H1 (cell line): Measurements from ENCODE around the gene ACAA1. TPM values are rescaled to one million over a fixed set of nuclear protein-coding genes. Genes with fewer than 3 reads are reported as not detected.

ENCODE experiments used
- CHD1 ChIP-seq: IDR thresholded peaks from 2 replicates; pipeline ENCODE4 v1.6.1; 2012; ENCODE audit warnings: low read depth, low read length, improper control_type of control experiment
- MAFK ChIP-seq: IDR thresholded peaks from 2 replicates; pipeline ENCODE4 v1.6.1; 2012; ENCODE audit warnings: low read depth, mild to moderate bottlenecking, improper control_type of control experiment, low read length
- SIN3A ChIP-seq, 2 experiments: IDR thresholded peaks in 1 of 2; conservative IDR thresholded peaks in 1 of 2; 2 replicates each; pipeline ENCODE4 v1.6.1; 2011 to 2012; ENCODE audit warnings: low read length in 2 of 2, improper control_type of control experiment in 1 of 2, low read depth in 1 of 2, mild to moderate bottlenecking in 1 of 2
- SP1 ChIP-seq: IDR thresholded peaks from 2 replicates; pipeline ENCODE4 v1.6.1; 2011; ENCODE audit warnings: low read depth, low read length
- SP4 ChIP-seq: IDR thresholded peaks from 2 replicates; pipeline ENCODE4 v1.6.1; 2012; ENCODE audit warnings: low read length, inconsistent platforms
- SRF ChIP-seq: IDR thresholded peaks from 2 replicates; pipeline ENCODE4 v1.6.1; 2011; ENCODE audit warnings: mild to moderate bottlenecking, low read depth, low read length, moderate library complexity
- TAF7 ChIP-seq: optimal IDR thresholded peaks from 2 replicates; pipeline ENCODE3; 2011; ENCODE audit warnings: low read depth, mild to moderate bottlenecking, inconsistent platforms, low read length, moderate library complexity, borderline replicate concordance
- polyA plus RNA-seq, 7 experiments: library from polyadenylated mRNA; depleted of rRNA in 3 of 7; stranded (reverse) in 5 of 7; unstranded in 2 of 7; fragments of >200 nt in 5 of 7; fragments of 200-250 nt in 2 of 7; gene quantifications; 1 replicate in 5 of 7; 2 replicates in 1 of 7; 4 replicates in 1 of 7; pipeline versions ENCODE4 v1.2.1 to v1.2.3, GENCODE V29; 2011 to 2013; ENCODE audit warnings: missing spikeins in 2 of 7, mixed read lengths in 2 of 7
- total RNA-seq: library from RNA; stranded (reverse); fragmentation: NEBNext Ultra II Directional; extraction: Animal tissue kit (Norgen Biotek cat#: 25700); gene quantifications from 2 replicates; pipeline ENCODE4 v1.2.1, GENCODE V29; 2021

Gene ACAA1
- total and polyA plus RNA-seq, 2 of the 8 experiments (the other 6 are each of a cell fraction or from before 2014, with no cell fraction given): 23.1 to 34.8 TPM

DNA sequence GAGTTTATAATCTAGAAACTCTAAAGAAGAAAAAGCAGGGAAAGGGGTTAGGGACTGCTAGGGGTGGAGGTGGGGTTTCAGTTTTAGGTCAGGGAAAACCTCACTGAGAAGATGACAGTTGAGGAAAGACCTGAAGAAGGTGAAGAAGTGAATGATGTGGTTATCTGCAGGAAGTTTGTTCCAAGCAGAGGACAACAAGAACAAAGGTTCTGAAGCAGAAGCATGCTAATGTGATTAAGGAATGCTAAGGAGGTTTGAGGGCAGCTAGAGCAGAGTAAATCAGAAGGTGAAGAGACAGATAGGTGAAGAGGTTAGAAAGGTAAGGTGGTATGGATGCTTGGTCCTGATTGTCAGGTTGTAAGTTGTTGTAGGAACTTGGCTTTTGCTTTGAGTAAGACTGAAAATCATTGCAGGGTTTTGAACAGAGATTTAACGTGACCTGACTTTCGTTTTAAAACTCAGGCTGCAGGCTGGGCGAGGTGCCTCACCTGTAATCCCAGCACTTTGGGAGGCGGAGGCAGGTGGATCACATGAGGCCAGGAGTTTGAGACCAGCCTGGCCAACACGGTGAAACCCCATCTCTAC lies 37.0 kb upstream of the ACAA1 start (continued):
- TF ChIP-seq SIN3A (conservative IDR thresholded peaks at IDR 0.05 in 1 of 2, IDR thresholded peaks at IDR 0.05 in 1 of 2; ENCODE audit: low read depth in 1 of 2, low read length in 2 of 2) (no peak), MAFK (no peak), CHD1 (no peak), SRF (no peak), SP4 (no peak), TAF7 (no peak), SP1 (no peak)
